Activated naive CD8-positive, alpha-beta T cell treated with anti-CD3 and anti-CD28 coated beads, Interleukin-2, amount 10 ng/mL, durations not matched to agents 7 days and 5 days (primary cell): ENCODE data around the gene CAPZB. TPM values are rescaled to one million over a fixed set of nuclear protein-coding genes. Genes with fewer than 3 reads are reported as not detected.
A peak's percentile ranks its signal among the peaks of the same experiment; 100 is the strongest.

Source experiments
- ATAC-seq: fragments of 150-1000 bp; cut with Tn5 transposase; one replicate; pipeline ENCODE4 v1.10.0; 2021; ENCODE audit warnings: low read depth, moderate library complexity
- POLR2A ChIA-PET: fragments of 350-600 bp; sonication (Branson Sonifier 250); formaldehyde crosslinking; loops from one replicate; lab custom pipeline; 2021; ENCODE audit warnings: antibody characterized with exemption; lab: Charles Lee
- DNase-seq: peaks from one replicate; pipeline ENCODE4 v3.0.0; 2021
- H3K27ac Mint-ChIP-seq: one replicate; pipeline ENCODE4 v1.8.0; 2022; ENCODE audit warnings: mild to moderate bottlenecking, mixed read lengths
- H3K27me3 Mint-ChIP-seq: one replicate; pipeline ENCODE4 v1.8.0; 2022; ENCODE audit warnings: mild to moderate bottlenecking, moderate library complexity, mixed read lengths
- H3K36me3 Mint-ChIP-seq: one replicate; pipeline ENCODE4 v1.8.0; 2021; ENCODE audit warnings: mild to moderate bottlenecking, mixed read lengths
- H3K4me1 Mint-ChIP-seq: one replicate; pipeline ENCODE4 v1.8.0; 2021; ENCODE audit warnings: mixed read lengths
- H3K4me3 Mint-ChIP-seq: one replicate; pipeline ENCODE4 v1.8.0; 2022; ENCODE audit warnings: mild to moderate bottlenecking, moderate library complexity, mixed read lengths
- H3K9me3 Mint-ChIP-seq: one replicate; pipeline ENCODE4 v1.8.0; 2021; ENCODE audit warnings: mixed read lengths
- total RNA-seq, 2 experiments: library from RNA; stranded (reverse); gene quantifications; one replicate each; pipeline ENCODE4 v1.2.3, GENCODE V29; 2021

CAPZB gene
- total RNA-seq, 2 experiments from 2014 or later, result 395 to 412 TPM

DNA sequence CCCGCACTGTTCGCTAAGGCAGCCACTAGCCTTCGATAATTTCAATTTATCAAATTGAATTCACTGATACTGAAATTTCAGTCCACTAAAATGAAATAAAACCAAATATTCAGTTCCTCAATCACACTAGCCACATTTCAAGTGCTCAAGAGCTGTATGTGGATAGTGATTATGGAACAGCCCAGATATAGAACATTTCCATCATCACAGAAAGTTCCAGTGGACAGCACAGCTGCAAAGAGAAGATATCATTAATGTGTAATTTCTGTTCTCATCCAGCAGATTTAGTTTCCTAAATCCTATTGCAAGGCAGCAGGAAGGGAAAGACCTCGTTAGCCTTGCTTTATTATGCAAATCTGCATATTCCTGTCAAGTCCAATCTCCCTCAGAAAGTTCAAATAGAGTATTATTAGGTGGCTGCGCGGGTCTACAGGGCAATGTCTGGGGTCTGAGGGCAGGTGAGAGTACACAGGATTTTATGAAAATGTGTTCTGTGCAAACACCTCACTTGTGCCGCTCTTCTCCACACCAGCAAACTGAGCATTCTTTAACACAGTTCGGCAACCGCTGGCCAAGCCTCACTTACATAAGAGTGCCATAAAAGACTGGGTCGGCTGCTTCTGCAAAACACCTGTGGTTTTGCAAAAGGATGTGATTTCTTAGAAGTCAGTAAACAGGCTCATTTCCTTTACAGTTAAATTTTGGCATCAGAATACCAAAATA lies 22.4 kb downstream of the CAPZB start:
- Mint-ChIP-seq H3K27me3 (no peaks in the 10 kb centered on the region), H3K4me3 (peak overlapping the region; percentile 83), H3K36me3 (peaks cover 28% of the 10 kb centered on the region), H3K27ac (peak overlapping the region; percentile 94), H3K4me1 (peaks cover 72% of the 10 kb centered on the region), H3K9me3 (no peaks in the 10 kb centered on the region)
- DNase-seq (peak; percentile 68), ATAC-seq (peak; percentile 90)
- POLR2A ChIA-PET, result interaction anchor here (0.8 to 4.2 kb wide), 9 partner anchors 10 to 135 kb away, joined by 3 to 49 read pairs (median 4); partner anchors contain the start of gene CAPZB

DNA sequence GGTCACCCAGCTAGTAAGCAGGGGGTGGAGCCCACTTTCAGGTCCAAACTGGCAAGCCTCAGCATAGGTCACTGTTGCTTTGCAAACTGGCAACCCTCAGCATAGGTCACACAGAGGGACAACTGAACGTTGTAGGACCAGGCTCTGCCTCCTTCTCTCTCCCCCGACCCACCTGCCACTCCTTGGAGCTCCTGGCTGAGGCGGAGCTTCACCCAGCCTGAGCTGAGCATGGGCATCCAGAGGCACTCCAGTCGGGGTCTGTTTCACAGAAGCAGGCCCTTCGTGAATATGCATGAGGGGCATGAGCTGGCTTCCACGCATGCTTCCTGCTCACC lies 24.2 kb downstream of the CAPZB start:
- ATAC-seq, result no peak
- POLR2A ChIA-PET, result interaction anchor here (0.6 to 1.7 kb wide), 7 partner anchors 9 to 340 kb away, joined by 3 to 10 read pairs (median 4); partner anchors contain the start of gene CAPZB
- Mint-ChIP-seq H3K27me3 (no peaks in the 10 kb centered on the region), H3K9me3 (no peaks in the 10 kb centered on the region), H3K36me3 (peaks cover 30% of the 10 kb centered on the region), H3K4me3 (no peak overlapping the region), H3K27ac (peak overlapping the region; percentile 77), H3K4me1 (peaks cover 73% of the 10 kb centered on the region)
- no peak for DNase-seq

DNA sequence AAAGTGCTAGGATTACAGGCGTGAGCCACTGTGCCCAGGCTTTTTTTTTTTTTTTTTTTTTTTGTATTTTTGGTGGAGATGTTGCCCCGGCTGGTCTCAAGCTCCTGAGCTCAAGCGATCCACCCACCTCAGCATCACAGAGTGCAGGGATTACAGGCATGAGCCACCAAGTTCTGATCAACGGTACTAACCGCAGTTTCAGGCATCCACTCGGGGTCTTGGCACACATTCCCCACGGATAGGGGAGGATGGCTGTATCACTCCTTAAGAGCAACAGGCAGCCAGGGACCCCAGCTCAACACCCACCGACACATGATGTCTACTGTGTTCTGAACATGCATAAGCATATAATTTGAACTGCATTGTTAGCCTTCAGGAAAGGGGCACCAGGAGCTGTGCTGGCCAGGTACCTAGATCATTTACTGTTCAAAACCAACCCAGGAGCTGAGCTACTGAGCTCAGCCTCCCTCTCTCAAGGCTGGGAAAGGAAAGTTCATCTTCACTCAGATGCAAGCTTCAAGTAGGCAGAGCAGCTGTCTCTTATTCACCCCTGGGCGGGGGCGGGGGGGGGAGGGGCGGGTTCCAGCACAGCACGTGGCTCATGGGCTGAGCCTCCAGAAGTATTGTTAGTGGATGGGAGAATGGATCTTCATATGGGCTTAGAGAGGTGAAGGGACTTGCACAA lies 24.7 kb downstream of the CAPZB start:
- Mint-ChIP-seq H3K36me3 (peaks cover 31% of the 10 kb centered on the region), H3K4me1 (peaks cover 72% of the 10 kb centered on the region), H3K27ac (peak overlapping the region; percentile 77), H3K27me3 (no peaks in the 10 kb centered on the region), H3K4me3 (no peak overlapping the region), H3K9me3 (no peaks in the 10 kb centered on the region)
- POLR2A ChIA-PET, result interaction anchor here (0.5 to 1.7 kb wide), 11 partner anchors 9 to 340 kb away, joined by 3 to 10 read pairs (median 4); partner anchors contain the start of gene CAPZB
- DNase-seq, result no peak
- ATAC-seq, result no peak

DNA sequence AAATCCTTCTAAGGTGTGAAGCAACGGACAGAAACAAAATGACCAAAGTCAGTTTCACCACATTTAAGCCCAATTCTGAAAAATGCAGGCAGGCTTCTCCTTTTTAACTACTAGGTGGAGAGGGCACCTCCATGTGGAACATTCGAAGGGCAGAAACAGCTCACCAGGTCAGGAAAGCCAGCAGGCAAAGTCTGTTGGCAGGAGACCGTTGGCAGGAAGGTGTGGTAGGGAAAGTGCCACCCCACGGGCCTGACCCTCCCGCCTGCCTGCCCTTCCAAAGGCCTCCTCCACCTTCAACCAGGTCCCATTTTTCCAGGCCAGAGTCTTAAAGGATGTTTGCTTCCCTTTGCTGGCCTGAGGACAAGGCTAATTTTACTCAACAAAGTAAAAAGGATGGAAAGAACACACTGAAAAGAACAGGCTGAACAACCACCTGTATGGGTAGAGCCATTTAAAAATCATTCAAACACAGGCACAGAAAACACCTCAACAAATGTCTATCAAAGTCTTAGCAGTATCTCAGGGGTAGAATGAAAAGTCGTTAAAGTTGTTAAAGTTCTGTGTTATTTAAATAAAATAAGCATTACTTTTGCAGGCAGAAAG lies 26.4 kb downstream of the CAPZB start:
- Mint-ChIP-seq H3K27ac (peak overlapping the region; percentile 75), H3K36me3 (peaks cover 20% of the 10 kb centered on the region), H3K4me3 (peak overlapping the region; percentile 77), H3K27me3 (no peaks in the 10 kb centered on the region), H3K4me1 (peaks cover 71% of the 10 kb centered on the region), H3K9me3 (no peaks in the 10 kb centered on the region)
- POLR2A ChIA-PET, result no interaction called here
- ATAC-seq (no peak), DNase-seq (no peak)

DNA sequence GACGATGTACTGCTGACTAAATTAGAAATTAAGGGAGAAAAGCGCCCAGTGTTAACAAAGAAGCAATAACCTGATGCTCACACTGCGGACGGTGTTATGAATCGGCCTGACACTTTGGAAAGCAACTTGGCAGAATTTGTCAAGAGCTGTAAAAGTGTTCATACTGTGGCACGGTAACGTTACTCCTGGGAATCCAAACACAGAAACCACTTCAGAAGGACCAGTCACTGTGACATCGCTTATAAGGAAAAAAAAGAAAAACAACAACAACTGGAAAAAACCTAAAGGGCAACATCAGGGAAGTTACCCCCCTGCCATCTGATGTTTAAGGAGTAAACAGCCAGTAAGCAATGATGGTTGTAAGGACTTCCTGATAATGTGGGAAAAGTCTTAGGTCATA lies 27.7 kb downstream of the CAPZB start:
- DNase-seq (no peak), ATAC-seq (no peak)
- H3K36me3 Mint-ChIP-seq, result peaks cover 18% of the 10 kb centered on the region
- POLR2A ChIA-PET, result interaction anchor here (0.7 to 1.0 kb wide), 3 partner anchors 11 to 57 kb away, joined by 3 to 4 read pairs (median 3); no protein-coding TSS in a partner anchor
- no peak overlapping the region for H3K4me3 Mint-ChIP-seq
- no peaks in the 10 kb centered on the region for H3K9me3 Mint-ChIP-seq
- H3K4me1 Mint-ChIP-seq, result peaks cover 66% of the 10 kb centered on the region
- H3K27ac Mint-ChIP-seq, result no peak overlapping the region
- no peaks in the 10 kb centered on the region for H3K27me3 Mint-ChIP-seq

DNA sequence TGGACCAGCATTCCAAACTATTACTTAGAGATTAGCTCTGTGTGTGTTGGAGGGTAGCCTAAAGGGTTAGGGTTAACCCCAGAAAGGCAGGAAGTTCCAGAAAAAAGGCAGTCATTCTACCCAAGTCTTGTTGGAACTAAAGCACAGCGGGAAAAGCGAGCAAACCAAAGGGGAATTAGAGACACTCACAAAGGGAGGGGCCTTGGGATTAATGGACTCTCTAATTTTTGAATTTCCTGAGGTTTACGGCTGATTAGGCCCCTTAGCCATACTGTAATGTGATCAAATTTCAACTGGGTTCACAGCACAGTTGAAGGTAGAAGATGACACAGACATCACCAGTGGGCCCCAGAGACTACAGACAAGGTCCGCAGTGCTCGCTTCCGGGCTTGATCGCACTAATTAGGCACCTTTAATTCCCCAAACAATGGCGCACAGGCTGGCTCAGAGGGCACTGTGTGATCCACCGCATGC lies 28.3 kb downstream of the CAPZB start:
- no peak for DNase-seq
- POLR2A ChIA-PET, result no interaction called here
- Mint-ChIP-seq H3K4me1 (peaks cover 66% of the 10 kb centered on the region), H3K9me3 (no peaks in the 10 kb centered on the region), H3K36me3 (peaks cover 18% of the 10 kb centered on the region), H3K4me3 (no peak overlapping the region), H3K27ac (no peak overlapping the region), H3K27me3 (no peaks in the 10 kb centered on the region)
- ATAC-seq, result no peak

DNA sequence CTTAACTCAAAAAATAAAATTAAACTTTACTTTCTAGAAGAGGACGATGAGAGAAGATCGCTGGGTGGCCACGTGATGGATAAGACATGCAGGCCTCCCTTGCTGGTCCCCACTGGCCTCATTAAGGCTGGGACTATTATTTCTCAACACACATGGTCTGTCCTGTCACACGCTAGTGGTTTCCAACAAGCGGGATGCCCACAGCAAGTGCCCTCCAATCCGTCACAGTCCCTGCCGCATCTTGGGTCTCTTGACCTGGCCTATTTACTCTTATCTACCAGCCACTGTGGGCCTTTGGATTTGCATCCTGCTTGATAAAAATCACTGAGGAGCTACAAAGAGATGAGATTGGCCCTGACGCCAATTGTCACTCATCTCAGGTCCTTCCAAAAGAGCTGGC lies 30.0 kb downstream of the CAPZB start:
- Mint-ChIP-seq H3K9me3 (no peaks in the 10 kb centered on the region), H3K27ac (peak overlapping the region; percentile 4), H3K4me3 (no peak overlapping the region), H3K27me3 (no peaks in the 10 kb centered on the region), H3K36me3 (peaks cover 20% of the 10 kb centered on the region), H3K4me1 (peaks cover 61% of the 10 kb centered on the region)
- ATAC-seq (no peak), DNase-seq (no peak)
- POLR2A ChIA-PET, result no interaction called here

DNA sequence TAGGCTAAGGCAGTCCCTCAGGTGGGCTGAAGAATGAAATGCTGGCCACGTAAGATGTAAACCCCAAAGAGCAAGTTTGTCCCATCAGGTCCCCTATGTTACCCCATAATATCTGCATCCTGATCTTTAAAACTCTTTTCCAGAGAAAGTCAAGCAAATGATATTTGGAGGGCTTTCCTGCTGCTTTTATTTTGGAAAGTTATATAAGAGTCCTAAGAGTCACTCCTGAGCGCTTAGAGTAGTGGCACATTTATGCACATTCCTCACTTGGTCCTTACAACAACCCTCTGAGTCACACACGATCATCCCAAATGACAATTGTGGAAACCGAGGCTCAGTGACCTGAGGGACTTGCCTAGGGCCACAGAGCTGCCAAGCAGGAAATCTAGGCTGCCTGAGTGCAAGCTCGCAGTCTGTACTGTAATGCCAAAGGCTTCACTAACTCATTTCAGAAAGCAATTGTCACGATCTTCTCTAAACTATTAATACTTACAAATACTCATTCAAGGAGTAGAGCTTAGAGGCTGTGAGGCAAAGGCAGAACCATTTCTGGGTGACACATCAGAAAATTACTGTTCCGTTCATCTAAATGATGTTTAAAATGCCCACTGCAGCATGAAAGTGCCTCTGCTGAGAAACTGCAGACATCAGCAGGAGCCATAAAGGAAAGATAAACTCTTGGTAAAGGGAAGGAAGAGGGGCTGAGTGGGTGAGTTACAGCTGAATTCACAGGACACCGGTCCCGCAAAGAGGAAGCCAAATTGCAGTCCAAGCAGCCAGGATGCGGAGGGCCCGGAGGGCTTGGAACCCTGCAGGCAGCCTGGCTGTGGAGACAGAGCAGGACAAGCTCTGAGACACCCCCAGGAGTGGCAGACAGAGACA lies 30.8 kb downstream of the CAPZB start:
- Mint-ChIP-seq H3K4me1 (peaks cover 61% of the 10 kb centered on the region), H3K4me3 (no peak overlapping the region), H3K27me3 (no peaks in the 10 kb centered on the region), H3K9me3 (no peaks in the 10 kb centered on the region), H3K27ac (peak overlapping the region; percentile 57), H3K36me3 (peaks cover 17% of the 10 kb centered on the region)
- ATAC-seq (no peak), DNase-seq (no peak)
- POLR2A ChIA-PET, result no interaction called here

DNA sequence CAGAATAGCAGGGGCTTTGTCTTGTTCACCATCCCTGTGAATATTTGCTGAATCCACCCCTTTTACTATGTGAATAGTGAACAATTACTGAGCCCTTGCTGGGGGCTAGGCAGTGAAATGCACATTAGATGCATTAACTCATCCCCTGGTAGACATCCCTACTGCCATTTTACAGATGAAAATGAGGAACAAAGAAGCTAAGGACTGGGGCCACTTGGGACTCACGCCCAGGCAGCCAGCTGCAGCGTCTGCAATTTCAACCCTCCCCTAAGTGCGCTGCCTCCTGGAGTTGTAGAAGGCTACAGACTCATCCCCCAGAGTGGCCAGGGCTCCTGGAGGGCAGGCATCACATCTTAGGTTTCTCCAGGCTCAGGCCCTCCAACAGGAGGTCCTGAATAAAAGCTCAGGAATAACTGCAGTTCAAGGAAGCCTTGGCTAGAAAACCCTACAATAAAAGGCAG lies 31.6 kb downstream of the CAPZB start:
- no peaks in the 10 kb centered on the region for H3K27me3 Mint-ChIP-seq
- POLR2A ChIA-PET, result no interaction called here
- DNase-seq, result no peak
- no peak overlapping the region for H3K27ac Mint-ChIP-seq
- no peak overlapping the region for H3K4me3 Mint-ChIP-seq
- no peak for ATAC-seq
- H3K9me3 Mint-ChIP-seq, result no peaks in the 10 kb centered on the region
- peaks cover 18% of the 10 kb centered on the region for H3K36me3 Mint-ChIP-seq
- H3K4me1 Mint-ChIP-seq, result peaks cover 59% of the 10 kb centered on the region

DNA sequence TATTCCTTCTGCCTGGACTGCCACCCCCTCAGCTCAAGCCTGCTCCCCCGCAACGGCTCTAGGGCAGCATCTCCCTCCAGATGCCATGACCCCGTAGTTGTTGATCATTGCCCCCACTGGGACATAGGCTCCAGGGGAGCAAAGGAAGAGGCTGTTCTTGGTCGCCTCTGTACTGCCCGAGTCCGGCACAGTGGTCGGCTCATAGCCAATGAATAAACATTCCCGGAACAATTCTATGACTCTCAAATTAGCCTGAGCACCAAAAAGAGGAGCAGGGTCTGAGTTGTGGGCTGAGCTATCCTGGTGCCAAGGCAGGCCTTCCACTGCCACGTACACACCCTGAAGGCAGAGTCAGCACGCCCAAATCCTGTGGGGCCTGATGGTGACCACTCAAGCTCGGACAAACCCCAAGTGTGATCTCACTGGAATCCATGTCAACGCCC lies 33.1 kb downstream of the CAPZB start:
- H3K27ac Mint-ChIP-seq, result no peak overlapping the region
- H3K4me3 Mint-ChIP-seq, result no peak overlapping the region
- DNase-seq, result no peak
- no peak for ATAC-seq
- H3K4me1 Mint-ChIP-seq, result peaks cover 64% of the 10 kb centered on the region
- POLR2A ChIA-PET, result no interaction called here
- H3K36me3 Mint-ChIP-seq, result peaks cover 19% of the 10 kb centered on the region
- H3K9me3 Mint-ChIP-seq, result no peaks in the 10 kb centered on the region
- H3K27me3 Mint-ChIP-seq, result no peaks in the 10 kb centered on the region

DNA sequence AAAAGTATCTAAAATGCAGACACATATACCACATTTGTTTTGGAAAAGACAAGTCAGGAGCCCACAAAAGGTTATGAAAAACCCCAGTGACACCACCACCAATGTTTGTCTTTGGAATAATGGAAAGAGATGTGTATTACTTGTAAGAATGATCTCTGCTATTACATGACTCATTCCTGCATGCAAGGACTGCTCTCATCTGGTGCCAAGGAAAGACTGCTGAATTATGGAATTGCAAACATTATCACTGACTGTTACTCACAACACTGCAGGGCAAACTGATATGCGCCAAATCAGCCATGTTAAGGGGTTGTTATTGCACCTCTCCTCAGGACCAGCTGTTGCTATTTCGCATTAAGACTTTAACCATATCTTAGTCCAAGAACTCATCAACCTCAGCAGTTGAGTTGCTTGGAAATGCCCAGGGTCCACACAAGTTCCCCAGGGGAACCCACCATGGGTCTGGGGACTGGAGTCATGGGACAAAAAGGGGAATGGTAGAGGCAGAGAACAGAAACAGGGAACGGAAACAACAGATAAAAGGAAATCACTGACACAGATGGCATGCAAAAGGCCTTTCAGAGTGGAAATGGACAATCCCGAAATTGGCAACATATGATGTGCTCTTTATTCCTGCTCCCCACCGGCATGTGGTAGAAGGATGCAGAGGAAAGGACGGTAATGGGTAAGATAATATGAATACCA lies 34.4 kb downstream of the CAPZB start:
- Mint-ChIP-seq H3K27me3 (no peaks in the 10 kb centered on the region), H3K4me3 (no peak overlapping the region), H3K4me1 (peaks cover 63% of the 10 kb centered on the region), H3K36me3 (peaks cover 19% of the 10 kb centered on the region), H3K9me3 (no peaks in the 10 kb centered on the region), H3K27ac (peak overlapping the region; percentile 31)
- ATAC-seq (no peak), DNase-seq (no peak)
- POLR2A ChIA-PET, result no interaction called here
